ENCODE results near the gene CAPZA1.
A peak's percentile ranks its signal among the peaks of the same experiment; 100 is the strongest.

CAPZA1 gene

GRCh38 chr1:112678605-112679004, 59.0 kb downstream of the CAPZA1 start:
- no peak for DNase-seq

GRCh38 chr1:112685913-112686312, 66.3 kb downstream of the CAPZA1 start:
- DNase-seq: no peak

GRCh38 chr1:112686417-112686816, 66.8 kb downstream of the CAPZA1 start:
- no peak for DNase-seq

GRCh38 chr1:112686835-112687234, 67.2 kb downstream of the CAPZA1 start:
- no peak for DNase-seq

- no peak for DNase-seq
Measured at GRCh38 chr1:112687361-112687760, 67.7 kb downstream of the CAPZA1 start.

GRCh38 chr1:112687785-112688496, 68.3 kb downstream of the CAPZA1 start:
- no peak for DNase-seq

GRCh38 chr1:112688781-112689193, 69.2 kb downstream of the CAPZA1 start:
- DNase-seq: no peak

- DNase-seq: no peak
Measured at GRCh38 chr1:112689196-112689841, 69.7 kb downstream of the CAPZA1 start.

GRCh38 chr1:112689842-112690237, 70.2 kb downstream of the CAPZA1 start:
- DNase-seq: no peak

- no peak for DNase-seq
Measured at GRCh38 chr1:112692681-112693080, 73.0 kb downstream of the CAPZA1 start.

- DNase-seq: no peak
Measured at GRCh38 chr1:112693821-112694220, 74.2 kb downstream of the CAPZA1 start.

GRCh38 chr1:112694363-112694929, 74.8 kb downstream of the CAPZA1 start:
- DNase-seq: no peak

GRCh38 chr1:112695276-112695675, 75.6 kb downstream of the CAPZA1 start:
- no peak for DNase-seq

- no peak for DNase-seq
Measured at GRCh38 chr1:112696578-112697314, 77.1 kb downstream of the CAPZA1 start.

- no peak for DNase-seq
Measured at GRCh38 chr1:112697781-112698201, 78.2 kb downstream of the CAPZA1 start.

GRCh38 chr1:112698366-112699310, 79.0 kb downstream of the CAPZA1 start:
- peak in 1 of 2 experiments; percentile 41 for DNase-seq

GRCh38 chr1:112699425-112700144, 80.0 kb downstream of the CAPZA1 start:
- no peak for DNase-seq

- peak; percentile 56 to 61 for DNase-seq
Measured at GRCh38 chr1:112700290-112701226, 80.9 kb downstream of the CAPZA1 start.

- DNase-seq: no peak
Measured at GRCh38 chr1:112701227-112702066, 81.8 kb downstream of the CAPZA1 start.

- DNase-seq: no peak
Measured at GRCh38 chr1:112702067-112702395, 82.4 kb downstream of the CAPZA1 start.

All from NCI-H2081 (cell line).